Endothelial cell (in vitro differentiated cells): ENCODE results near the gene RBM3. TPM values are rescaled to one million over a fixed set of nuclear protein-coding genes. Genes with fewer than 3 reads are reported as not detected.

Experiments
- DNase-seq: peaks from one replicate; pipeline ENCODE4 v3.0.0; 2021; ENCODE audit warnings: low spot score
- H3K27ac Mint-ChIP-seq: one replicate; pipeline ENCODE4 v1.8.0; 2021; ENCODE audit warnings: mixed read lengths, inconsistent platforms; ENCODE audit not compliant: unreplicated experiment
- H3K27me3 Mint-ChIP-seq: one replicate; pipeline ENCODE4 v1.8.0; 2021; ENCODE audit warnings: mild to moderate bottlenecking, moderate library complexity, mixed read lengths, inconsistent platforms; ENCODE audit not compliant: unreplicated experiment
- H3K36me3 Mint-ChIP-seq: one replicate; pipeline ENCODE4 v1.8.0; 2021; ENCODE audit warnings: mild to moderate bottlenecking, low read depth, mixed read lengths, inconsistent platforms; ENCODE audit not compliant: unreplicated experiment
- H3K4me1 Mint-ChIP-seq: one replicate; pipeline ENCODE4 v1.8.0; 2021; ENCODE audit warnings: mild to moderate bottlenecking, mixed read lengths, inconsistent platforms; ENCODE audit not compliant: unreplicated experiment
- H3K4me3 Mint-ChIP-seq: one replicate; pipeline ENCODE4 v1.8.0; 2021; ENCODE audit warnings: mild to moderate bottlenecking, mixed read lengths, inconsistent platforms; ENCODE audit not compliant: unreplicated experiment
- H3K9me3 Mint-ChIP-seq: one replicate; pipeline ENCODE4 v1.8.0; 2021; ENCODE audit warnings: mixed read lengths, inconsistent platforms; ENCODE audit not compliant: unreplicated experiment
- total RNA-seq: library from RNA; stranded (reverse); fragmentation: NEBNext Ultra II Directional; extraction: Animal tissue kit (Norgen Biotek cat#: 25700); gene quantifications from one replicate; pipeline ENCODE4 v1.2.1, GENCODE V29; 2021; ENCODE audit not compliant: unreplicated experiment
- TF ChIP-seq, protein P1 (sequence below): fragments of 200-600 bp; sonication (generic); IDR thresholded peaks from one replicate; pipeline ENCODE4 v1.5.0; 2021; ENCODE audit warnings: antibody characterized with exemption; ENCODE audit not compliant: unreplicated experiment

The RBM3 gene
- total RNA-seq, 1 donor from 2014 or later, result 252 TPM

DNA sequence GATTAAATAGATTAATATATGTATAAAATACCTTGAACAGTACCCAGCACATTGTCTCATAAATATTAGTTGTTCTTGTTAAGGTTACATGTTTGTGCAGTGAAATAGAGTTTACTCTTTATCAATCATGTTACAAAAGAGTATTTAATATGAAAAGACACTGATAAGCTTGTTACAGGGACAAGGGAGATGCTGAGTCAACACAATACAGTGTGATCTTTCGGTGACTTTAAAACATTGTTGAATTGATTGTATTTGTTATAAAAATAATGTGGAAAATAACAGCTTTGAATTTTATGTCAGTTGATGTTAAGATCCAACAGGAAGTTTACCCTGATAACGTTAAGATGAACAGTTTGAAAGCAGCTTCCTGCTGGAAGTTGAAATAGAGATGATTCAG, 21.6 kb downstream of the RBM3 start:
- H3K4me1 Mint-ChIP-seq, result peaks cover 4% of the 10 kb centered on the region
- H3K36me3 Mint-ChIP-seq, result peaks cover under 1% of the 10 kb centered on the region
- TF ChIP-seq, protein P1, sequence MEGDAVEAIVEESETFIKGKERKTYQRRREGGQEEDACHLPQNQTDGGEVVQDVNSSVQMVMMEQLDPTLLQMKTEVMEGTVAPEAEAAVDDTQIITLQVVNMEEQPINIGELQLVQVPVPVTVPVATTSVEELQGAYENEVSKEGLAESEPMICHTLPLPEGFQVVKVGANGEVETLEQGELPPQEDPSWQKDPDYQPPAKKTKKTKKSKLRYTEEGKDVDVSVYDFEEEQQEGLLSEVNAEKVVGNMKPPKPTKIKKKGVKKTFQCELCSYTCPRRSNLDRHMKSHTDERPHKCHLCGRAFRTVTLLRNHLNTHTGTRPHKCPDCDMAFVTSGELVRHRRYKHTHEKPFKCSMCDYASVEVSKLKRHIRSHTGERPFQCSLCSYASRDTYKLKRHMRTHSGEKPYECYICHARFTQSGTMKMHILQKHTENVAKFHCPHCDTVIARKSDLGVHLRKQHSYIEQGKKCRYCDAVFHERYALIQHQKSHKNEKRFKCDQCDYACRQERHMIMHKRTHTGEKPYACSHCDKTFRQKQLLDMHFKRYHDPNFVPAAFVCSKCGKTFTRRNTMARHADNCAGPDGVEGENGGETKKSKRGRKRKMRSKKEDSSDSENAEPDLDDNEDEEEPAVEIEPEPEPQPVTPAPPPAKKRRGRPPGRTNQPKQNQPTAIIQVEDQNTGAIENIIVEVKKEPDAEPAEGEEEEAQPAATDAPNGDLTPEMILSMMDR, result no peak
- H3K9me3 Mint-ChIP-seq, result no peaks in the 10 kb centered on the region
- no peak for DNase-seq
- H3K4me3 Mint-ChIP-seq, result no peak overlapping the region
- H3K27me3 Mint-ChIP-seq, result peaks cover 2% of the 10 kb centered on the region
- H3K27ac Mint-ChIP-seq, result no peak overlapping the region

DNA sequence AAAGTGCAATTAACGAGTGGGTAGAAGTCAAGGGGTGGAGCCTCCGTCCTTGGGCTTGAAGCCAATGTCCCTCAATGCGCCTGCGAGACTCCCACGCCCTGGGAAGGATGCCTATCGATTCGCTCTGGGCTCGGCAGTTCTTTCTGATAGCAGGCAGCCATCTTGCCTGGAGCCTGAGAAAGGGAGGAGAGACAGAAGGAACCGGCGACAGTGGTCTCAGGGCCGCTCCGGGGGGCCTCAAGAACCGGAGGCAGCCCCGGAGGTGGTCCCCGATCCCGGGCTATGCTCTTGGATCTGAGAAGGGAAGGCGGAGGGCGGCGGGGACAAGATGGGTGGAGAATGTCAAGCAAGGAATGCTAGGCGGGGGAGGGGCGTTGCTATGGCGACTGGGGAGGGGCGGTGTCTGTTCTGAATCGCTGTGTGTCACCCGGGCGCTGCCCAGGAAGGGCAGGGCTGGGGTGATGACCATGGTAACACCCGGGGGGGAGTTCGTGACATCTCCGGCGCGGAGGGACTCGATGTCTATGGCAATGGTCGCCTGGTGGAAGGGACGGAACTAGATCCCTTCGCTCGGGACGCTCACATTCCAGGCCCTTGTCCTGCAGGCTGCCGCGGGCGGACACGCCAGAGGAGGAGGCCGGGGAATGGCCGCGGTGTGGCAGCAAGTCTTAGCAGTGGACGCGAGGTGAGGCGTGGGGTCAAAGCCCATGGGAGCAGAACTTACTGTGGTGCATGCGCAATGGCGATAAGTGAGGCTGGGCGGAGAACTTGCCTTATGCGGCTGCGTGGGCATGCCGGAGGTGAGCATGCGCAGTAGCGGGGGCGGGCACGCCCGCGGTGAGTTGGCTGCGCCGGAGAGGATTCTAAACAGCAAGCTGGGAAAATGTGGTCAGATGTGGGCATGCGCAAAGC, 23.3 kb downstream of the RBM3 start, which contains the start of gene WDR13:
Gene WDR13, plus strand, starts transcription at position 140 of the 912 bp plus-strand sequence. Its CDS starts 505 bp downstream, at position 645.
- H3K9me3 Mint-ChIP-seq, result no peaks in the 10 kb centered on the region

DNA sequence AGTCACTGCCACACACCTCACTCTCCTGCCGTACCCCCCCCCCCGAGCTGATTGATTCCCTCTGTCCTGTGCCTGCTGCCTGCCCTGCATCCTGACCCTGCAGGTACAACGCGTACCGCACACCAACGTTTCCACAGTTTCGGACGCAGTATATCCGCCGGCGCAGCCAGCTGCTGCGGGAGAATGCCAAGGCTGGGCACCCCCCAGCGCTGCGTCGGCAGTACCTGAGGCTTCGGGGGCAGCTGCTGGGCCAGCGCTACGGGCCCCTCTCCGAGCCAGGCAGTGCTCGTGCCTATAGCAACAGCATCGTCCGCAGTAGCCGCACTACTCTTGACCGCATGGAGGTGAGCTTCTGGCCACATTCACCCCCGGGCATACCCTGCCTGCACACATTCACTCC, 24.3 kb downstream of the RBM3 start:
- H3K4me1 Mint-ChIP-seq, result peaks cover 4% of the 10 kb centered on the region
- no peak for DNase-seq
- H3K27ac Mint-ChIP-seq, result no peak overlapping the region
- TF ChIP-seq, protein P1, result no peak
- H3K4me3 Mint-ChIP-seq, result peak overlapping the region; percentile 97
- H3K27me3 Mint-ChIP-seq, result peaks cover 2% of the 10 kb centered on the region
- H3K9me3 Mint-ChIP-seq, result no peaks in the 10 kb centered on the region
- H3K36me3 Mint-ChIP-seq, result peaks cover 10% of the 10 kb centered on the region

More for the DNA sequence above, 23.3 kb downstream of the RBM3 start, which contains the start of gene WDR13:
- Mint-ChIP-seq H3K36me3 (peaks cover 6% of the 10 kb centered on the region), H3K27ac (peak within 1 kb of the TSS; percentile 99), H3K4me1 (peaks cover 4% of the 10 kb centered on the region), H3K27me3 (peaks cover 2% of the 10 kb centered on the region), H3K4me3 (peak within 1 kb of the TSS; percentile 97)
- peak; percentile 82 for DNase-seq
- TF ChIP-seq, protein P1, result no peak

DNA sequence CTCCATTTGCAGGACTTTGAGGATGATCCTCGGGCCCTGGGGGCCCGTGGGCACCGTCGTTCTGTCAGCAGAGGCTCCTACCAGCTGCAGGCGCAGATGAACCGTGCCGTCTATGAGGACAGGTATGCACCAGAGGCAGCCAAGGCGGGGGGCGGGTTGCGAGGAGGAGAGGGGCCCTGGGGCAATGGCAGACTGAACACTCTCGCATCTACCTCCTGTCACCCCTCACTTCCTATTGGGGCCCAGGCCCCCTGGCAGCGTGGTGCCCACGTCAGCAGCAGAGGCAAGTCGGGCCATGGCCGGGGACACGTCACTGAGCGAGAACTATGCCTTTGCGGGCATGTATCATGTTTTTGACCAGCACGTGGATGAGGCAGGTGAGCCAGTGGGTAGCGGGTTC, 25.1 kb downstream of the RBM3 start:
- no peak overlapping the region for H3K4me3 Mint-ChIP-seq
- no peak for DNase-seq
- no peaks in the 10 kb centered on the region for H3K9me3 Mint-ChIP-seq
- H3K27ac Mint-ChIP-seq, result no peak overlapping the region
- H3K27me3 Mint-ChIP-seq, result peaks cover 2% of the 10 kb centered on the region
- H3K4me1 Mint-ChIP-seq, result peaks cover 4% of the 10 kb centered on the region
- peaks cover 12% of the 10 kb centered on the region for H3K36me3 Mint-ChIP-seq
- TF ChIP-seq, protein P1, result no peak

DNA sequence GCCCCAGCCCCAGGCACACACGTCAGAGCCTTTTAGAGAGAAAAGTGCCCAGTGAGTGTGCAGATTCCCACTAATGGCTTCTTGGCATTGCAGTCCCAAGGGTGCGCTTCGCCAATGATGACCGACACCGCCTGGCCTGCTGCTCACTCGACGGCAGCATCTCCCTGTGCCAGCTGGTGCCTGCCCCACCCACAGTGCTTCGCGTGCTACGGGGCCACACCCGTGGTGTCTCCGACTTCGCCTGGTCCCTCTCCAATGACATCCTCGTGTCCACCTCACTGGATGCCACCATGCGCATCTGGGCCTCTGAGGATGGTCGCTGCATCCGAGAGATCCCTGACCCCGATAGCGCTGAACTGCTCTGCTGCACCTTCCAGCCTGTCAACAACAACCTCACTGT, 25.9 kb downstream of the RBM3 start:
- Mint-ChIP-seq H3K27ac (no peak overlapping the region), H3K9me3 (no peaks in the 10 kb centered on the region), H3K27me3 (peaks cover 2% of the 10 kb centered on the region), H3K4me3 (no peak overlapping the region), H3K4me1 (peaks cover 4% of the 10 kb centered on the region), H3K36me3 (peaks cover 18% of the 10 kb centered on the region)
- TF ChIP-seq, protein P1, result no peak
- DNase-seq, result no peak
